Ramos (cell line): ENCODE data around the gene COL4A2.
"Not testable (repeated sequence)": the region's sequence is repeated elsewhere in the genome, so short reads cannot be mapped to it uniquely, and the experiment has no call there.

ENCODE experiments used
- in situ Hi-C: fragments of 300-500 bp; cut with MboI; formaldehyde crosslinking; loops from one replicate; pipeline ENCODE4 v1.14.3; 2022; ENCODE audit warnings: low sequenced_read_pairs; ENCODE audit not compliant: unreplicated experiment

Gene COL4A2

DNA sequence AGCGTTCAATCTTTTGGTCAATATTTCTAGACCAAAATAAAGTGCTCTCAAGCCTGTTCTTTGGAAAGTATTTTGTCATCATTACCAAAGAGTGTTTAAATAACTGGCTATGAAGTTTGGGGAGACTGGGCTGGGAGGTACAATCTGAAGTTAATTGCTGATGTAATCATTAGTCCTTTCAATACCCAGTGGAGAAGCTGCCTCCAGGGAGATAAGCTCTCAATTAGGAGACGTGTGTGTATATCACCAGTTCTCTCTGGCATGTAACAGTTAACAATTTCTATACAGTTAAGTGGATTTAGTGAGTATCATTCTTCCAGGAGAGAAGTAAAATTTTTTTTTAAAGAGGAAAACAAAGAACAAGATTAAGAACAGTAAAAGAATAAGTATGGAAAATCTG lies 1.5 kb upstream of the COL4A2 start:
- in situ Hi-C loops = no loop called here

DNA sequence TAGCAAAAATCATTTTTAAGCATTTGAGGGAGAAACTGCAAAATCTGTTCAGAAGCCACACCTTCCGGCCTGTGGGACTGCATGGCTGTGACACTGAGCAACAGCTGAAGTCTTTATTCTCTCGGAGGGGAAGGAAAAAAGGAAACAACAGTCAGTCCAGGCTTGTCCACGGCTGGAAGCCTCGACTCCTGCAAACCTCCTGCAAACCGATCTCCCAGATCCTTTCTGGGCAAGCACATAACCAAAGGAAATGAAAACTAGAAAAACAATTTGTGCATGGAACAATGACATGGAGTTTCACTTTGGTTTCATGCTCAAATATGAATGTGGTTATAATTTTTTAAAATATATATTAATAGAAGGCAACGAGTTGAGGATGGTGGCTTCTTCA lies 1.1 kb upstream of the COL4A2 start:
- in situ Hi-C loops = no loop called here

DNA sequence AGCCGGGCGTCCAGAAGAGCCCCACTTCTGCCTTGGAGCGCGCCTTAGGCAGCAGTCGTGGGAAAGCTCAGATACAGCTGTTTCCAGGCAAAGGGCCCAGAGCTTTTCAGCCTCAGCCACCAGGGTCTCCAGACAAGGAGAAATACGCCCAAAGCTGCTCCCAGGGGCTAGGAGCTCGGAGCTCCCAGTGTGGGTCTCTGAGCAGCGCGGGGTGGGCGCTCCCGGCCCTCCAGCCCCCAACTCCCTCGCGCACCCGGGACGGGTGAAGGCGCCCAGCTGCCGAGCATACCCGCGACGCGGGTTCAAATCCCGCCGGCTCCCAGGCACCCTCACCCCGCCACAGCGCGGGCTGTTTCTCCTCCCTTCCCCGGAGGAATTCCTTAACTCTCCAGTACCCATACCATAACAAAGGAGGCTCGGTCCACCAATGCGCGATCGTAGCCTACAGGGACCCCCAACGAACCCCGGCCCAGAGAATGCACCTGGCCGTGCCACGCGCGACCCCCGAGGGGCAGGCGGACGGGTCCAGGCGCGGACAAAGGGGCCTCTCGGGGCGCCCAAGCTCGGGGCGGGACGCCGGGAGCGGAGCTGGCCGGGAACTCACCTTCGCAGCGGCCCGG lies 634 bp upstream of the COL4A2 start:
- in situ Hi-C loops = no loop called here

DNA sequence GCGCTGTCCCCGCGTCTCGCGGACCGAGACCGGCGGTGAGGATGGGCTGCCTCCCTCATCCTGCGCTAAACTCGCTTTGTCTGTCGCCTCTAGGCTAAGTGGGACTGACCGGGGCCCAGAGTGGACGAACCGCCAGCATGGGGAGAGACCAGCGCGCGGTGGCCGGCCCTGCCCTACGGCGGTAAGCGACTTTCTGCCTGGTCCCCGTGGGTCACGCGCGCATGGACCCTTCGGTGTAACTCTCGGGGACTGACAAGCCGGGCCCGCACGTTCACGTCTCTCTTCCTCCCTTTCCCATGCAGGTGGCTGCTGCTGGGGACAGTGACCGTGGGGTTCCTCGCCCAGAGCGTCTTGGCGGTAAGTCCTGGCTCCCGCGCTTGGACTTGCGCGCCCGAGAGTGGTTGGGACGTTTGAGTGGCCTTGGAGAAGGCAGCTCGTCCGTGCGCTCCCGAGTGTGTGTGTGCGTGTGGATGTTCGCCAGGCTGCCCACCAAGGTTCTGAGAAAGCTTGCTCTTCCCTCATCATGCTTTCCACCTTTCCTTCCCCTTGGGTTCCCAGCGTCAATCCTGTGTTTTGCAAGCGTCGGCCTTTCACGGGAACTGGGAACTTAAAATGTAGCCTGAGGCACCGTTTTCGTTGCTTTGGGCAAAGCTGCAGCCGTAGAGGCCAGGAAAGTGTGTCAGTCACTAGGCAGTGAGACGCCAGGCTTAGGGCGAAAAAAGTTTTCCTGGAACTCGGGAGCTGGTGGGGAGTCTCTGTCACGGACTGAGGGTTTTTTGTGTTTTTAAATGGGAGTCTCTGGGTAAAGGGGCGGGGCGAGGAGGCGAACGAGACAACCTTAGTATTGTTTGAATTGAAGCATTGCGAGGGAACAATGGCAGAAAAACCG lies 927 bp downstream of the COL4A2 start:
- in situ Hi-C loops = no loop called here

DNA sequence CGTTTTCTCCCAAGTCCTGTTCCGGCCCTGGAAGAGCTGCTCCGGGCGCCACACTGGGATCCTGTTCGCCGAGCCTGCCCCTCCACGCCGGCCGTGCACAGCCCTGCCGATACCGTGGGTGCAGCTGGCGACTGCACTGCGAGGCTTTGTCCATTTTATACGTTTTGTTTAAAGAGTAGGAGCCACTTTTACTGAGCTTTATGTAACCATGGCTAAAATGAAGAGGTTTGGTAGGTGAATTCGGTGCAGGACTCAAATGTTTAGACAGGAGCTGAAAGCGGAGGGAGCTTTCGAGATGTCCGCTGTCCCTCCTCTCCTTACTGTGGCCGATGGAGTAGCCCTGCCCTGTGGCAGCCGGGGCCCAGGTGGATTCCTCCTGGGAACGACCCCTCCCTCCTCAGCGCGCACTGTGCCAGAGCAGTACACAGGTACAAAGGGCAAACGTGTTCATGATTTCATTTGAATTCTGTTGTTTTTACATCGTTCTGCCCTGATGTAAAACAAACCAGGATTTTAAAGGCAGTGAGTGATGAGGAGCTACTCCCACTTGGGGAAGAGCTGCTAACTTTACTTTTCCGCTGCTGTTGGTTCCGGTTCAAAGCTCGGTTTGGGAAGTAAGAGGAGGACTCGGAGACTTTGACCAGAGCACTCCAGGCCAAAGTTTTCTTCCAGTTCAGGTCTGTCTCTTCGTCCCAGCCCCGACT lies 1.7 kb downstream of the COL4A2 start:
- in situ Hi-C loops = no loop called here

DNA sequence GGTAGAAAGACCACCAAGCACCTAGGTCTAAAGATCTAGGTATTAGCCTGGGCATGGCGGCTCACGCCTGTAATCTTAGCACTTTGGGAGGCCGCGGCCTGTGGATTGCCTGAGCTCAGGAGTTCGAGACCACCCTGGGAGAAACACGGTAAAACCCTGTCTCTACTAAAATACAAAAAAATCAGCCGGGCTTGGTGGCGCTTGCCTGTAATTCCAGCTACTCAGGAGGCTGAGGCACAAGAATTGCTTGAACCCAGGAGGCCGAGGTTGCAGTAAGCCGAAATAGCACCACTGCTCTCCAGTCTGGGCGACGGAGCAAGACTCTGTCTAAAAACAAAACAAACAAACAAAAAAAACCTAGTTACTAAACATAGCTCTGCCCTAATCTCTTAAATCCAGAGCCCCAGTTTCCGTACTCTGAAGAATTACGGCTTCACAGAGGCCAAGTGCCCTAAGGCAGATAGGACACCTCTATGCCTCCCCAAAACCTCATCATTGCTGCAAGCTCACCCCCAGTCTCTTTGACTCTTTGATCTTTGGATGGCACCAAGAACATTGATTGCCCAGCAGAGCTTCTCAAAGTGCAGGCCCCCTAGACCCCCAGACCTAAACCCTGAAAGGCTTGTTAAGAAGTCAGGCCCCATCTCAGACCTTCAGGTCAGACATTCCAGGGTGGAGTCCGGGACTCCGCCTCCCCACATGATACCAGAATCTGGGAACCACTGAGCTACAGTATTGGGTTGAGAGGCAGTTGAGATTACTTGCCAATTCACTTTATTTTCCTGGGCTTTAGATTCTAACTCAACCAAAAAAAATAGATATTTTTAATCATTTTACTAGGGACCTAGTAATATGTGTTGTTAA lies 2.8 kb downstream of the COL4A2 start:
- in situ Hi-C loops = no loop called here

DNA sequence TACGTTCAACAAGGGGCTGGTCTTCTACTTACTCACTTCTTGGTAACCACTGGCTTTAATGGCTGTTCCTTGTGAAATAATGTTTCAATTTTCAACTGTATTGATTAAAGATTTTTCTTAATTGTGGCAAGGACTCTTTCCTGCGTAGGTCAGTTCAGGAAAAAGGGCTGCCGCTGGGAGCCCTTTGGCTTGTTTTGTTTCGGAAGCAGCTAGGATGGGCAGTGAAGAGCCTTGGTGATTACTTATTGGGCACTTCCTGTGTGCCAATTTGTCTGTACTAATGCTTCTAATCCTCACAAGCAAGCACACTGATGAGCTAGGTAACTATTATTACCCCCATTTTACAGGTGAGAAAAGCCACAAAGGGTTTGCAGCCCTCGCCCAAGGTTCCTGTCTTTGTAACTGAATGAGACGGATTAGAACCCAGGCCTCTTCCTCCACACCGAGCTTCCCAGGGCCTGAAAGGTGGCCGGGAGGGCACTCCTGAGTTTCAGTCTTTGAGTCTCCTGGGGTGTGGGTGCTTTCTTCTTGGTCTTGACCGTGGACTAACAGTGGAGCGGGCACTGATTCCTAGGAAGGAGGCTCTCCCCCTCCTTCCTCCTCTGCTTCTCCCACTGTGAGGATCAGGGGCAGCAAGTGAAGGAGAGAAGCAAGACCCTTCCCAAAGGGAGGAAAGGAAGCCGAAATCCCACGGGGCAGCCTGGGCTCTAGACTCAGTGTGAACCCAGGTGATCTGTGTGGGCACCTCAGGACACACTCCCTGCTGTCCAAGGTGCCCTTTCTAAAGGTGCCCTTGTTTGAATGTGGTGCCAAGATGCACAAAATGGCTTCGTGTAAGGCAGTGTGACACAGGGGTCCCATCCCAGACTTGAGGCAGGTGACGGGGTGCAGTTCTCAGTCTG lies 3.7 kb downstream of the COL4A2 start:
- in situ Hi-C loops = no loop called here

DNA sequence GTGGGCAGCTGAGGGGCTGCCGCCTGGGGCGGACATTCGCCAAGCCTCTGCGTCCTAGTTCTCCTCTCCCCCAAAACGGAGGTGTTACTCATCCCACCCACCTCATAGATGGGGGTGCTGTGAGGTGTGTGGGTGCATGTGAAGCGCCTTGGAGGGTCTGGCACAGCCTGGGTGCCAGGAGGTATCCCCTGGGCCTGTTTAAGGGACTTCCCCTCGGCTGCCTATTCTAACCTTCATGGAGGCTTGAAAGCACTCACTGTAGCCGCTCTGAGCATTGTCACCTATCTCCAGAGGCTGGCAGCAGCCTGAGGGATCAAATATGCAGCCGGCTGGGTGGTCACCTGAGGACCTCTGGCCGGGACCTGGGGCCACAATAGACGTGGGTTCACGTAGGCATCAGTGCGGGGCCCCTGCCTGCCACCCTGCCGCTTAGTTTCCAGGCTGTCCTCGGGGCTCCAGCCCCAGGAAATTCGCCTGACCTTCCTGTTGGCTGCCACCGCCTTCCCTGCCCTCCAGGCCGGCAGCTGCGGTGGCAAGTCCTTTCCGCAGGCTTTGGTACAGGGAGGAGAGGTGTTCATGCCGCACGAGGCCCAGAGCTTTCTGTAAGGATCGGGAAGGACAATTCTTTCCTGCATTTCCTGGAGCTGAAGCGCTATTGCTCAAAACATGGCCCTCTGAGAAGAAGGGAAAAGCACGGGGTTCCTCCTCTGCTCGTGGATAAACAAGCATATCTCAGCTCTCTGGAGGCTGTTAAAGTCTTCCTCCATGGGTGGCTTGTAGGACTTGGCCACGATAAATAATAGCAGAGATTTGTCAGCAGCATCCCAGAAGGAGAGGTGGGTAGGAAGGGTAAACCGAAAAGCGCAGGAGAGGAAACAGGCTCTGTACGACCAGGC lies 4.6 kb downstream of the COL4A2 start:
- in situ Hi-C loops = no loop called here

DNA sequence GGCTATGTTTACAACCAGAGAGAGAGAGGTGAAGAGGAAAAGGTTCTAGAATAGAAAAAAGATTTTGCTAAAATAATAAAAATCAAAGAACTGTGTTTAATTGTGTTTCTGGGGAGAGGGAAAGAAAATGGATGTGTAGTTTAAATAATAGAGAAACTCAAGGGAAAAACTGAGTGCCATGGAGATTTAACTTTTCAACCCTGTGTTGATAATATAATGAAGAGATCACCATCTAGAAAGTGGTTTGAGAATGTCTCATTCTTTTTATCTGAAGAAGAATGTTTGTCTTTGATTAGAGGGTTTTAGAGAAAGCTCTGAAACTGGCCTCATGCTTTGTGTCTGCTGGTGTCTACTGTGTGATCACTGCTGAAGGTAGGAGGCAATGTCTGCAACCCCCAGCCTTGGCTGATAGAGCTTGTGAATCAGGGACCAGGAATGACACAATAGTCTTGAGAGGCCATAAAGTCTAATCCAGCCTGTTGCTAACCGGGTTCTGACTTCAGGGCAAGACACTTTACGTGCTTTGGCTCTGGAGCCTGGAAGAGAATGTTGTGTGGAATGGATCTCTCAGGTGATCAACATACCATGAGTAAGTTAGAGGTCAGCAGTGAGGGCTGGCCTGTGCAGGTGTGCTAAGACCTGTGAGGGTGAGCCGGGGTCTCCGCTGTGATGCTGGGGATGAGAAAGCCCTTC lies 5.4 kb downstream of the COL4A2 start:
- in situ Hi-C loops = no loop called here

DNA sequence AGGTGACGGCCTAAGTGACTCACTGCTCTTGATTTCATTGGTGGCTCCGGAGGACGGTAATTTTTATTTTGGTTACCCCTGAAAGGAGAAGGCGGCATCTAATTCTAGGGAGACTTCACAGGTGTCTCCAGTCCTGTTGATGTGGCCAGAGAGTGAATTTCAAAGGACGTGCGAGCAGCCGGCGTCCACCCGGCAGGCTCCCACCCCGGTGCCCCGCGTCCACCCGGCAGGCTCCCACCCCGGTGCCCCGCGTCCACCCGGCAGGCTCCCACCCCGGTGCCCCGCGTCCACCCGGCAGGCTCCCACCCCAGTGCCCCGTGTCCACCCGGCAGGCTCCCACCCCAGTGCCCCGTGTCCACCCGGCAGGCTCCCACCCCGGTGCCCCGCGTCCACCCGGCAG lies 6.2 kb downstream of the COL4A2 start:
- in situ Hi-C loops = not testable (repeated sequence)

DNA sequence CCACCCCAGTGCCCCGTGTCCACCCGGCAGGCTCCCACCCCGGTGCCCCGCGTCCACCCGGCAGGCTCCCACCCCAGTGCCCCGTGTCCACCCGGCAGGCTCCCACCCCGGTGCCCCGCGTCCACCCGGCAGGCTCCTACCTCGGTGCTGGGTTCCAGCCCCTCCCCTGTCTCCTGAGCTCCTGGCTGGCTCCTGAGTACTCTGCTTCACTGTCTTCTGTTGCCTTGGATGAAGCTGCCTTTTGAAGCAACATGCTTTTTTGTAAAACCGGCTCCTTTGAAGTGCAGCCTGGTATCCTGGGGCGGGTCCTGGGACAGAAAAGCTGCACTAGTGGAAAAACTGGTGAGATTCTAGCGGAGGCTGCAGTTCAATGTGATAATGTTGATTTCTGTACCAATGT lies 6.6 kb downstream of the COL4A2 start:
- in situ Hi-C loops = not testable (repeated sequence)

DNA sequence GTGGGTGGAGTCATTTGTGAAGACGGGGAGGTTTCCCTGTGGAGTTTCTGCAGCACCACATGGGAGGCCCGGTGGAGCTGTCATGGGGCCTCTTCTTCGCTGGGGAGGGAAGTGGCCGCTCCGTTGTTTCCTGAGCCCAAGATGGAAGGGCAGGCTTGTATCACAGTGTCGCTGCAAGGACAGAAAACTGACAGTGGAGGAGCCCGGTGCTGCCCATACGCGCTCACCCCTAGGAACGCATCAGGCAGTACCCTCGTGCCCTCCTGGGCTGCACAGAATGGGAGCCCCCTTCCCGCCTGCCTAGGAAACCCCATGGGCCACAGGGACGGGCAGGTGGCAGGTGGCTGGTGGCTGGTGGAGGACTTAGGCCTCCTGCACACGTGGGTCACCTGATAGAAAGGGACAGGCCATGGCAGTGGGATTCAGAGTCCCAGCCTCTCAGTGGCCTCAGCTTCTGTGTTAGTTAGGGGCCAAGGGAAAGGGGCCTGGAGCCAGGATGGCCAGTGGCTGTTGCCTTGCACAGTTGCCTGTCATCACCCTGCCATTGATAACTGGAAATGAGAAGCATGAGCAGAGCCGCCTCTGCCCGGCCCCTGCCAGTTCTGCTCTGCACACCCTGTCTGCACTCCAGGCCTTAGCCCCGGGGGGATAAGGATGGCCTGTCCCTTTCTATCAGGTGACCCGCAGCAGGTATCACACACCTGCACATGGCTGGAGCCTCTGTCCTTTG lies 7.6 kb downstream of the COL4A2 start:
- in situ Hi-C loops = no loop called here

DNA sequence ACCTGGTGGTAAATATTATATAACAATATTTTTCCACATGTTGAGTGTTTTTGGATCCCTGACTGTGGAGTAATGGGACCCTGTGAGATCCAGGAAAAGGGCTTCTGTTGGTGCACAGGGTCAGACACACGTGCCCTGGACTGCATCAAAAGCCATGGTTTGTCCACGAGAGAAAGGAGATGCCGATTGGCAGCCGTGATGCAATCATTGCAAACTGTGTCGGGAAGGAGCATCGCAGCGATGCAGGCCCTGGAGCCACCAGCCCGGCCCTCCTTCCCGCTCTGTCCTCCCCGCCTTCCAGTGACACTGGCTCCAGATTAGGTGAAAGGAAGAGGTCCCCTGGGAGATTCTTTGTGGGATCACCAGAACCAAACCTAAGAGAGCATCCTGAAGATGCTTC lies 9.1 kb downstream of the COL4A2 start:
- in situ Hi-C loops = no loop called here

DNA sequence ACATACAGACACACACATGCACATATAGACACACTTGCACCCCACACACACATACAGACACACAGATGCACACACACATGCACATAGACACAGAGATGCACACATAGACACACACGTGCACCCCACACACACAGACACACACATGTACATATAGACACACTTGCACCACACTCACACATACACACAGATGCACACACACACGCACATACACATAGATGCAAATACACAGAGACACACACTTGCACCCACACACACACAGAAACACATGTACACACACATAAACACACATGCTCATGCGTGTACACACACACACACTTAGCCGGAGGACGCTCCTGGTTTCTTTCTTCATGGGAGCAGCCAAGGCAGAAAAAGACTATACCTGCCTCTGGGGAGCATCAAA lies 10.0 kb downstream of the COL4A2 start:
- in situ Hi-C loops = no loop called here

DNA sequence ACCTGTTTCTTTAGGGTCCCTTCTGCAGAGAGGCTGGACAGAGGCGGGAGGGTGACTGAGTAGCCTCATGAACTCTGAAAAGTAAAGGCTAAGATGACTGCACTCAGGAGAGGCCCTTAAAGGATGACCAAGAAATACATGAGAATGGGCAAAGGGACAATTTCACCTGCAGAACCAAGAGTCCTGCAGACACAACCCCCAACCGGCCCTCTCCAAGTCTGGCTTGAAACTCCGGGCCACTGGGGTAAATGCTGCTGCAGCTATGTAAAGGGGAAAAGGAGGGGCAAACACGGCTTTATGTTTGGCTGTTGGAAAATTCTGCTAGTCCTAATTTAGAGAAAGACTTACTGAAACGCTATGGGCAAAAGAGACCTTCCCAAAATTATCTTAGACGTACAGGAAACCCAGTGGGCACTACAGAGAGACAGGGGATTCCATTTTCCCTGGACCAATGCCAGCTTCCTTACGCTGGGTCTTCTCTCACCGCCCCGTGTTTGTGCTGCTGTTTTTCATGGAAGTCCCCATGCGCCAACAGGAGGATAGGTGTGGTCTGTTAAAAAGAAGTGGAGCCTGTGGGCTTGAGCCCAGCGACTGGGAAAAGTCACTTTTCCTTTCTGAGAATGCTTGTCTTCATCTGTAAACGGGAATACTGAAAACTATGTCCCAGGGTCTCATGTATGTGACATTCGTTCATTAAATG lies 10.6 kb downstream of the COL4A2 start:
- in situ Hi-C loops = no loop called here

DNA sequence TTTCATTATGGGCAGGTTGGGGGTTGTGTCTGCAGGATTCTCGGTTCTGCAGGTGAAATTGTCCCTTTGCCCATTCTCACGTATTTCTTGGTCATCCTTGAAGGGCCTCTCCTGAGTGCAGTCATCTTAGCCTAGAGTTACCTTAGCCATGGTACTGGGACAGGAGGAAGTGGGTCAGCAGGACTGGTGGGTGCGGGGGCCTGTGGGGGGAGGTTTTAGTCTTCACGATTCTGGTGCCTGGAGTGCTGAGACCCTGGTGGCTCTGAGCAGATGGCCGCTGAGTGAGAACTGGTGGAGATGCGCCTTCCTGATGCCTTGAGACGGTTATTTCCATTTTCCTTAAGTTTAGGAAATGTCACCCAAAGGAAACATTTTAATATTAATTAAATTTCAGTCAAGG lies 11.8 kb downstream of the COL4A2 start:
- in situ Hi-C loops = no loop called here

DNA sequence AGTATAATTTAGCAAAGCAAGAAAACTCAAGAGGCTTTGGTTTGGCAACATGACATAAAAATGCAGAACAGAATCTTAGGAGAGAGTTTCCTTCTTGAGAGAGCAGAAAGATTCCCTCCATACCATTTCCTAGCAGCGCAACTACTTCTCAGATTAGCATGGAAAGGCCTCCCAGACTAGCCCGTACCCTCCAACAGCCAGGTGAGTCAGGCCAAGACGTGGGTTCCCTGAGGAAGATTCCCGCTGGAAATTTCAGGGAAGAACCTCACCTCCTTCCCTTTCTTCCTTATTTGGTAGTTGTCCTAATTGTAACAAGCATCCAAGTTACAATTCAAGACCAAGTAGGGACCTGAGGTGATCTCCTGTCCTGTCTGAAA lies 12.3 kb downstream of the COL4A2 start:
- in situ Hi-C loops = no loop called here
